Activated CD8-positive, alpha-beta memory T cell treated with anti-CD3 and anti-CD28 coated beads, Interleukin-2, amount 50 U/mL, for 4 hours (primary cell): ENCODE measurements around the gene RASSF9.

Source experiments
- DNase-seq: peaks from one replicate; pipeline ENCODE4 v3.0.0-alpha.2; 2020

Gene RASSF9

DNA sequence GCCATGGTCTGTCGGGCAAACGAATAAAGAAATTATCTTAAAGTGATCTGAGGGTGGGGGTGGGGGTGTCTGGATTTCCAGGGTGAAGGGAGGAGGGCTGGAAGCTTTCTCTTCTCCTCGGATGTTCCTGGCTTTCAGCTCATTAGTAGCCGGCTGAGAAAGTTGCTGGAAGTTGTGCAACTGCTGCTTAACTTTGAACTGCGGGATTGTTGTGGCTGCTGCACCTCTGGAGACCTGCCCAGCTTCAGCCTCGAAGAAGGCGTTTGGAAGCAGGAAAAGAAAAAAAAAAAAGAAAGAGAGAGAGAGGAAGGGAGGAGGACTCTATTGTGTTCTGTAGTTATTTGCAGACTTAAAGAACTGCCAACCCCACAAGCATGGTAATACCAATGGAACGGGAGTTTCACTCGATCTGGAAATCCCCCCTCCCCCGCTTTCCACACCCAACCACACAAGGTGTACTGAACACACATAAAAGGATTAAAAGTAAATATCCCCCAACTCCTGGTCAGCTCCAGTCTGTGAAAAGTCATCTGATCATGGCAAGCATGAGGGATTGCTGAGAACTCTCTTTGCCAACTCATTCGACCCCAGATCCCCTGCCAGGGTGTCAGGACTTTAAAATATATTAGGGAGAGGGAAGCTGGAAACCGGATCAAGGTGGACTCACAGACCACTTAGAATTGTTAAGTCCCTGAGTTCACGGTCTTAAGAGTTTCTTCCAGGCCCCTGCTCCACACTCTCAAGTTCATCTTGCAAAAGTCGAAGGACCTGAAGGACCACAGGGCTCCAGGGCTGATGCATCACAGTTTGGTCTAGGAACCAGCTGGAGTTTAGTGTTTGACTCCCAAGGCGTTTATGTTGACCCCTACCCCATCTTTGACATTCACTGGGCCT is at the start of gene RASSF9:
Gene RASSF9, minus strand, starts transcription at position 213 of the 894 bp plus-strand sequence. Its CDS starts 208 bp downstream, at position 5.
- no peak for DNase-seq

DNA sequence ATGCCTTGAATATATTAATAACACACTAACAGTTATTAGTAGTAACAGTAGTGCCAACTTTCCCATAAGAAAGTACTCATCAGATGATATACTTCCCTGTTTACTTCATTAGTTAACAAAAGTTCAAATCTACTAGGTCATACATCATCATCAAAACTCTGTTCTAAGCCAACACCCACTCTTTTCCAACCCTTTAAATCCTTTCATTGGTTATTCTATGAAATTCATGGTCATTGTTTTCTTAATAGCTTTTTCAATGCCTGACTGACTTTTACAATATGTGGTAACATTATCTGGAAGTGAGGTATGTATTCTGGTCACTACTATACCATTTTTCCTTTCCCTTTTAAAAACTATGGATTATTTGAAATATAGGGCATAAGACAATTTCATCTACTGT is 47.6 kb upstream of the RASSF9 start:
- DNase-seq, result no peak

DNA sequence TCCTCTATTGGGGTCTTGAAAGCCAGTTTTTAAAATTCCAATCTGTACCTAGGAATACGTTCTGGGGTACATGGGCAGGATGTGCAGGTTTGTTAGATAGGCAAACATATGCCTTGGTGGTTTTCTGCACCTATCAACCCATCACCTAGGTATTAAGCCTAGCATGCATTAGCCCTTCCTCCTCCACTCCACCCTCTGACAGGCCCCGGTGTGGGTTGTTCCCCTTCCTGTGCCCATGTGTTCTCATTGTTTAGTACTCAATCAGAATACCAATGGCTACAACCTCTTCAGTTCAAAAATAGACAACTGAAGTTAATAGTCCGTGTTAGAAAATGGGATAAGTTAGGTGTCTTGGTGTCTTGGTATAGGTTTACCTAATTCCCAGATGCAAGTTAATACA is 41.2 kb upstream of the RASSF9 start:
- DNase-seq, result no peak

DNA sequence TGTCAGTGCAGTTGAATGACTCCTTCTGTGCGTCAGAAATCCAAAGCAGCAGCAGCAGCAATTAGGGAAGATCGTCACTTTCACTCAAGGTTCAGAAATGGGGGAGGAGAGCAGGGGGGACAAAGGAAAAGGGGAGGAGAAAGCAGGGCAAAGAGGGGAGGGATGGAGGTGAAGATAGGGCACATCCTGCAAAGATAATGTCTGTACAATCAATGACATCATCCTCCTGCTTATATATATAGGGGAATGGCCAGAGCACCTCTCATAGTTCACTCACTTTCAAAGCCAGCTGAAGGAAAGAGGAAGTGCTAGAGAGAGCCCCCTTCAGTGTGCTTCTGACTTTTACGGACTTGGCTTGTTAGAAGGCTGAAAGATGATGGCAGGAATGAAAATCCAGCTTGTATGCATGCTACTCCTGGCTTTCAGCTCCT is 37.8 kb upstream of the RASSF9 start, which contains the start of gene NTS:
Gene NTS, plus strand, starts transcription at position 265 of the 431 bp plus-strand sequence. Its CDS starts 109 bp downstream, at position 374.
- DNase-seq, result no peak

DNA sequence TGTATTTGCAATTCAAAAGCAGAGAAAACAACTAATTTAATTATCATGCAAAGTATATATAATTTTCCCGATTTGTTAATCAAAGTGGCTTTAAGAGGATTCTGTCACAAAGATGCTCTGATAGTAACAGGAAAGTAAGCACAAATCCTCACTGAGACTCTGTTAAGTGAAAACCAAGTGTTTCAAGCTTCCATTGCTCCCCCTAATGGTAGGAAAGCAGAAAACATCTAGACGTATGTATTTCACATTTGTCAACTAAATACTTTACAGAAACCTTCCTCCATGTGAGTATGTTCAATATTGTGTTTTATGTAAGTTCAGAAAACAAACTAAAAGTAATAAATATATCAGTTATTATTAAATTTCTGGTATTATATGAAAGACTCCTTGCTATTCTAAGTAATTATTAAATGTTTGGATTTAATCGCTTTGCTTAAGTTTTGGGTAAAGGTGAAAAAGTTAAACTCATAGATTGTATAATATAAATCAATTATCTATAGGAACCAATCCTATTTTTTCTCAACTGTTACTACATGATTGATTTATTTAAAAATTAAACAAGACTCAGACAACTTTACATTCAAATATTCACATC is 36.4 kb upstream of the RASSF9 start:
- no peak for DNase-seq

DNA sequence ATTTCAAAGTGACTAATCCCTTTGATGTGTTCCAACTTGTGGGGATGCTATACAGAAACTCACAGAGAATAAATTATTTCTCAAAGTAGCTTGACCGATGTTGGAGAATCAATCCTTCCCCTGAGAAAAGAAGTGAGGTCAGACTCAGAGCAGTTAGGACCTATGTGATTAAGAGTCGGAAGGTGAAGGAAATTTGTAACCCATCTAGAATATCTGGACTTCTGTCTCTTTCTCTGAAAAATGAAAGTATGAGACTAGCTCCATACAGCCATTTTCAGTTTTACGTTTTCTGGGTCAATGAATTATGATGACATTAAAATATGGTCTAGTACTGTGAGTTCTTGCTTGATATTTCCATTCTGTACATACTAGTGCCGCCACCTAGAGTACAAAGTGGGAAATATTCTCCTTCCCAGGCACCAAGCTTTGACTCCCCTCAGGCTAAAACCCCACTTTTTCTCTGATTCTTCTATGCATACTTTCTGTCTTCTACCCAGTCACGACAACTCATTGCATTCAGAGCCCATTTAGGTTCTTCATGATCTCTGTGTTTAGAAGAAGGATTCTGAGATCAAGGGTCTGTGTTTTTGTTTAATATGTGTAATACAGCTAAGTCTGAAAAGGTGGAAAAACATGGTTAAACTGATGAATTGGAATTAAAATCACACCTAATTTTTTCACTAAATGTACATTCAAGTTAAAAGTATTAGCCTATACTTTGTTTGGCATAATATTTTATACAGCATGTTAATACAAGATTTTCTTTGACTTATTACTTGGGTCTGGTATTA is 31.0 kb upstream of the RASSF9 start:
- DNase-seq, result no peak

DNA sequence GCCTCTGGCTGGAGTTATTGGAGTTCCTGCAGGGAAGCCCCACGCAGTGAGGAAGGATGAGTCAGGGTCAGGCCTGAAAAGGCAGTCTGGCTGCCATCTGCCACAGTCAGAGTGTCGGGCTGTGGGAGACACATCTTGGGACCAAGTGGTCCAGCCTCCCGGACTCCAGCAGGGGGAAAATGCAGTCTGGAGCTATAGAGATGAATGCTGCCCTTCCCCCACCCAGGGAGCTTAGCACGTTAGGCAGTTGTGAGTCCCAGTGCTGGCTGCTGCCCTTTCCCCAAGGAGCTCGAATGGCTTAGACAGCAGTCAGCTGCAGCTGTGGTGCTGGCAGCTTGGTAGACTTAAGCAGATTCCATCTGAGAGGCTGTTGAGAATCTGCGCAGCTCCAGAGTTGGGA is 29.7 kb upstream of the RASSF9 start:
- DNase-seq, result no peak

DNA sequence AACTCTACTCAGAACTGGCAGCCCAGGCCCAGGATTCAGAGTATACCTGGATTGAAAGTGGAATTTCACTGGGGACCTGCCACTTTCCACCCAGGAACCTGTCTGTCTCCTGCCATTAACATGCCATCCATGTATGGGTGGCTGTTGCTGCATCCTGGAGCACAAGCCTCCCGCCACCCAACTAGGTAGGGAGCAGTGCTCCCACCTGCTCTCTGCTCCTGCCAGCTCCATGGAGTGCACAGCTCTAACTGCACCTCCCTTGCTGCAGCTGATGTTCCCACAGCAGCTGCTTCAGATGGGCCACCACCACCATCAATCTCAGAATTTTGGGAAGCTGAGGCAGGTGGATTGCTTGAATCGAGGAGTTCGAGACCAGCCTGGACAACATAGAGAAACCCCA is 20.8 kb upstream of the RASSF9 start:
- DNase-seq, result no peak

DNA sequence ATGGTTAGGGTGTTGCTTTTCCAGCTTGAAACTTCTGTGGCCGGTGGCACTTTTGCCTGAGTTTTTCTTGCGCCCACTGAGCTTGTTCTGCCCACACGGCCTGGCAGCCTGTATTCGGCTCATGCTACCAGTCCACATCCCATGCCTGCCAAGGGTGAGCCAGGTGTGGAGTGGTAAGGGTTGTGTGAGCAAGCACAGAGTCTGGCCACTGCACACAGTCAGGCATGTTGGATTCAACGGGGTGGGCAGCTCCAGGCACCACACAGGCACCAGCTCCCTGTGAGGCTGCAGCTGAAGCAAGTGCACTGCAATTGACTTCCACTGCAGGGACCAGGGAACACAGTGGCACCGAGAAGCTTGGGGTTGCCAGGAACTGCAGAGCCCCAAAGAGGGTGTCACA is 19.1 kb upstream of the RASSF9 start:
- no peak for DNase-seq

DNA sequence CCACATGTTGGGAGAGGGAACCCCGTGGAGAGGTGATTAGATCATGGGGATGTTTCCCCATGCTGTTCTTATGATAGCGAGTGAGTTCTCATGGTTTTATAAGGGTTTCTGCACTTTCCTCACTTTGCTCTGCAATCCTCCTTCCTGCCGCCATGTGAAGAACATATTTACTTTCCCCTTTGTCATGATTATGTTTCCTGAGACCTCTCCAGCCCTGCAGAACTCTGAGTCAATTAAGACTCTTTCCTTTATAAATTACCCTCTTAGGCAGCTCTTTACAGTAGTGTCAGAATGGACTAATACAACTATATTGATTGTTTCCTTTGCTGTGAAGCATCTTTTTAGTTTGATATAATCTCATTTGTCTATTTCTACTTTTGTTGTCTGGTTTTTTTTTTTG is 13.1 kb upstream of the RASSF9 start:
- DNase-seq, result no peak

DNA sequence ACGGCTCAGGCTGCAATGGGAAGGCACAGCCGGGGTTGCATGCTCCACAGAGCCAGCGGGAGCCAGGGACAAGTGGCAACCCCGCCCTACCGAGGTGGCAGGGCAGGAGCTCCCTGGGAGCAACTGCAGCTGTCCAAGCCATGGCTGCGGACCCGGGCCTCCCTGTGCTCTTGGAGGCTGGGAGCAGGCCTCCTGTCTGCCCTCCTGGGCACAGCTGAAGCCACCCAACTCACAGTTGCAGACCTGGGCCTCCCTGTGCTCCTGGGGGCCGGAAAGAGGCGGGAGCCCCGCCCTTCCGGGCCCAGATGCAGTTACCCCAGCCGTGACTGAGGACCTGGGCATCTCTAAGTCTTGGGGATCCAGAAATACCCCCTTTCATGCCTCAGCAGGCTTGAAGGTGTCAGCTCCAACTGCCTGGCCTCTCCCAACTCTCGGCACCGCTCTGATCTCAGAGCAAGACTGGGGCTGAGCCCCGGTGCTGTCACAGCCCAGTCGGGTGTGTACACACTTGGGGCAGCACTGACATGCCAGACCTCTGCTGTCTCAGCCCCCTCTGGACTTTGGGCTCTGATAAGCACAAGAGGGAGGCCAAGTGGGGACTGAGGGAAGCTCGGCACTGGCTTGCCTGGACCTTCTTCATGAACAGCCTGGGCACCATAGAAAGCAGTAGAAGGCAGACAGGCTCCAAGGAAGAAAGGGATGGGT is 7.5 kb upstream of the RASSF9 start:
- no peak for DNase-seq

DNA sequence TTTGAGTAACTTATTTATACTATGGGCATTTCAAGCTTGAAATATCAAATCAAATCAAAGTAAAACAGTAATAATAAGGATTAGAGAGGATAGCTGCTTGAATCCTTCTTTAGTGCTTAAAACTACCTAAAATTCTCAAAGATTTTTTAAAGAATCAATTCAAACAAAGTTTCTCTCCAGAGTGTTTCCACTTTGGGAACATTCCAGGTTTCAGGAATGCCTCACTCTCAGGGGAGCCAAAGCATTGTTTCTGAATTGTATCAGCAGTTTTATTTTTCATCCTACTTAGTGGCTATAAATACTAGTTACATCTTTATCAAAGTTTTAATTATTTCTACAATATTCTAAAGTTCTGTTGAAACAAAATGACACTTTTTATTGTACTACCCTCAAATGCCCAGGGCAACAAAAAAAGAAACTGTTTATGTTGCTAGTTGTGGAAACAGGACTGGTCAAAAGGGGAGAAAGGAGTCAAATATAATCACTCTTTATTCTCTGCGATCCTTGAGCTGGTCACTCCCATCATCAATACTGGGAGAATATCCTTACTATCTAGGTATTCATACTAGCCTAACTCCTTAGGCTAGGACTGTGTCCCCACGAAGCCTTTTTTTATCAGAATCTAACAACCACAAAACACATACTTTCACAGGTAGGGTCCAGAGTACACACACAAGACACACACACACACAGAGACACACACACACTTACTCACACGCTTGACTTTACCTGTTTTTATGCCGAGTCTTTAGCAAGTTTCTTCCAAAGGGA is 598 bp downstream of the RASSF9 start:
- DNase-seq, result no peak

DNA sequence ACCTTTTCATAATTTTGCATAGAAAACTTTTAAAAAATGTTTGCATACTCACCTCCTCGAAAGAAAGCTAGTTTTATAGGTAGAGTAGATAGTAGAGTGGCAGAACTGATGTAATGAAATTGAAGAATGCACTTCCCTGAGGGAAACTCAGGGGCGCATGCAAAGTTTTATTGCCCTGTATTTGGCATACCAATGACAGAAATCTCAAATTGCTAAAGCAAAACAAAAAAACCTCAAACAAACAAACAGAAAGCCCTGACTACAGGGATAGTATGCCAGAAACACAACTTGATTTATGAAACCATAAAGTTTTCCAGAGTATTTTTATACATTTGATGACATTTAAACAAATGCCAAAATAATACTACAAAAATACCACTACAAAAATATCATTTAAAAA is 1.8 kb downstream of the RASSF9 start:
- DNase-seq, result no peak

DNA sequence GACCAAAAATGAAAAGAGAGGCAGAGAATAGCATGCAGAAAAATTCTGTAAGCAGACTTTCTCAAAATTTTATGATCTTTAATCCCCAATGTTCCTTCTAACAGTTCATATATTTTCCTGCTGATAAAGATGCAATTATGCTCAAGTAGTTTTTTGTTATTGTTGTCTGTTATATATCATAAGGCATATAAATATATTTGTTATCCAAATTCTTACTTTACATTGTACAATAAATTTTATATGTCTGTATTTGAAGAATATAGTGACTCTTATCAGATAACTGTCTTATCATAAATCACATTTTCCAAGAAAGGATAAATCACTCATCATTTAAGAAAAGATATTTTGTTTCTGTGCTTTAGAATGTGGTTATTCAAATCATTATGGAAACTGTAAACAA is 2.6 kb downstream of the RASSF9 start:
- DNase-seq, result no peak

DNA sequence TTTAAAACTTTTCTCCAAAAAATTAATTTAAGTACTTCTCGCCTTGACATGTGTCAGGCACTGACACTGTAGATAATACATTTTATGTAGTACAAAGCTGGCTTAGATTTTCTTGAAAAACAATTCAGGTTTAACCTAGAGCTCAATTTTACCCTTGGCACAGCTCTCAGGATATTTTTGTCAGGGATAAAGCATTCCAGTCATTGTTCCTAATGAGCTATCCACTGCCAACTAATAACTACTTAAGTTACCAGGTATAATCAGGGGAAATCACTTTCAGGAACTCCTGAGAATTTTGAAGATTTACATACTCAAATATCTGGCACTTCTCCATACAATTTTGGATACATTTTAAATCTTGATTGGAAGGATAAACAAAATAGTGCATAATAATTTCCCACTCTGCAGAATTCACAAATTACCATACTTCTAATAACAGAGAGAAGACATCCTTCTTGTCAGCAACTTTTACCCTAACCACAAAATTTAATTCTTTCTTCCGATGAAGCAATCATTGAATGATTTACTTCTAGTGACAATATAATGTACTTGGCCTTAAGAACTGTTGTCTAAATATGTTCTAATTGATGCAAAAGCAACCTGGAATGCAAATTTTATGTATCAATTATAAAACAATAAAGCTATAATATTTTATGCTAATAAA is 4.8 kb downstream of the RASSF9 start:
- no peak for DNase-seq

DNA sequence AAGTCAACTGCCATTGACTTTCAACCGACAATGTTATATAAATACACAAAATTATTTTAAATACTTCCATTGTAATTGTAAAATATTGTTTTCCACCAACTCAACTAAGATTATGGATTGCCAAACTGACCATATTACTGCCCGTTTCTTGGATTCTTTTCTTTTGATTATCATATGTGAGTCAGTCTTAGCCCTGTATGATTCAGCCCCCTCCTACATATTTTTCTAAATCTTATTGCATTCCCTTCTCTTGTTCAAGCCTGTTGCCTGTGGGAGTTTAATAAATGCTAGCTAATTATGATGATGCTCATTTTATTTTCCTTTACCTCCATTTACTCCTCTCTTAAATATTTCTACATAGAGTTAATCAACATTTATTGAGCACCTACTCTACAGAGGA is 6.8 kb downstream of the RASSF9 start:
- no peak for DNase-seq

DNA sequence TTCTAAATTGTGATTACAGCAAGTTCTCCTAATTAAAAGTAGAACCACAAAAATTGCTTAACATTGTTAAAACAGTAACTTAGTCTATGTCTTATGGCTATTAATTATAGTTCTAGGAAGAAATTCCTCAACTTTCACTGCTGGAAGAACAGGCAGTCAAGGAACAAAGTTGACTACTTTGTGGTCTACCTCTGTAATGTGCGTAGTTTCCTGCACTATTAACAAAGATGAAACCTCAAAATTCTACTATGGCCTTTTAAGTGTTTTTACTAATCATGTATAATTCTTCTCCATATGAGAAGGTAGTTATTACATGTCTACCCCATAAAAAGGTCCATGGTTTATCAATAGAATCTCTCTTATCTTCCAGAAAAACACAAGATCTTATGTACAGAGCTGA is 7.6 kb downstream of the RASSF9 start:
- no peak for DNase-seq

DNA sequence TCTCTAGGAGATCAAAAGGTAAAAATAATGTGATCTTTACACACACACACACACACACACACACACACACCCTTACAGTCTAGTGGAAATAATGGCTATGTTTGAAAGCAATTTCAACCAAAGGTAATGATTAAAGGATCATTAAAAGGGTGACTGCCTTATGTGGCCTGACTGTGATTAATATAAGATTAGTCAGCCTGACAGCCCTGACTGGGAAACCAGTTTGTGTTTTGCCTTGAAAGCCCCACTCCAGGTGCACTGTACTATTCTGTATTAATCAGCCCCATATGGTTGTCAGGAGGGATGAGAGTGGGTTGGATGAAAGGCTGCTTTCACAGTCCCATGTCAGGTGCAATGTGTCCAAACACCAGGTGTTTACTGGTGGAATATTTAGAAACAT is 10.5 kb downstream of the RASSF9 start:
- DNase-seq, result no peak

DNA sequence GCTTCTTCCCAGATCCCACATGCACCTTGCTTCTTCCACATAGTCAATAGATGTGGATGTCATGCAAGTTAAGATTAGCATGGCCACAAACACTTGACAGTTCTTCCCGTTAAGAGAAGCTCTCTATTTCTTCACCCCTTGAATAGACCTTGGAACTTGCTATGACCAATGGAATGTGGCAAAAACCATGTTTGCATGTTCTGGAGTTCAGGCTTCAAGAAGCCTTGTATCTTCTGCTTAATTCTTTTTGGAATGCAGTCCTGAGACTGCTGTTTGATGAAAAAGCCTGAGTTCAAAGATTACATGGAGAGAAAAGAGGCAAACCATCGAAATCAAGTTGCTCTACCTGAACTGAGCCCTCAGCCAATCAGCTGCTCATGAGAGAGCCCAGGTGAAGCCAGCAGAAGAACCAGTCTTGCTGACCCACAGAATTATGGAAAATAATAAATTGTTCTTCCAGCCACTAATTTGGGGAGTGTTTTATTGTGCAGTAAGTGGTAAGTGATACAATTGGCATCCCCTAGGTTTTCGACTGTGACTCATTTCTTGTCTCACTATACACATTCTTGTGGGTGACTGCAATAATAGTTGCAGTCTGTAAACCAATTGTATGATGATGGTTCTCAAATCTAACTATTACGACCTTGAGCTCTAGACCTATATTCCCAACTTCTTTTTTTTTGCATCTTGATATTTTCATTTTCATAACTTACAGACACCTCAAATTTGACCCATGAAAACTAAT is 12.6 kb downstream of the RASSF9 start:
- DNase-seq, result no peak

DNA sequence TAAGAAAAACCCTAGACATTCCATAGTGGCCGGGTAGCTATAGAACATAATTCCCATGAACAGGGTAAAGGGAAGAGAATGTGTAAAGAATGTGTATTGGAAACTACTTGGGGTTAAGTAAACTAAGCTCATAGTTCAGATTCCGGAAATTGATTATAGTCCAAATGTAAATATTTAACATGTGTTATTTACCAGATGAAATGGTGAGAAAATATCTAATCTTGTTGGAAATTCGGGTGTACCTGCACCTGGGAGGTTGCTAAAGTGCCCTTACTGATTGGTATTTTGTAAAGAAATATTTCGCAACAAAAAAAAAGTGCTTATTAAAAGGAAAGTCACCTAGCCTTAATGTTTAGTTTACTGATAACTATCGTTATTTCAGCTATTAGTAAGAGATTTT is 14.4 kb downstream of the RASSF9 start:
- DNase-seq, result no peak

DNA sequence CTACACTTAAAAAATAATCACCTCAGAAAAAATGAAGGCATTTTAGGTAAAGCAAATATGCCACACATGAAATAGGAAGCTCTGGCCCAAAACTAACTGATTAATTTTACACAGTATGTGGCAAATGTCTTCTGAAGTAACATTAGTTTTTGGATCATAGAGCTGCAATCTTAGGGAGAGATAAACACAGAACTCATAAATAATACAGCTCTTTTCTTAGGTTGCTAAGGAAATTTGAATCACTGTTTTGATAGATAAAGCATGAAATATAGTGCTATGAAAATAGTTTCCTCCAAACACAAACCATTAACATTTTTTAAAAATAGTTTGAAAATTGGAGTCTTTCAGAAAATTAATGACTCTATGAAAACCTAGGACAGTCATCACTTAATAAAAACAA is 15.0 kb downstream of the RASSF9 start:
- DNase-seq, result no peak
